CD4-positive, alpha-beta T cell treated with Interleukin-17A for 4 hours (primary cell): Measurements from ENCODE around the gene IFFO2.

Experiments used
- DNase-seq: peaks from one replicate; pipeline ENCODE4 v3.0.0-alpha.2; 2020; ENCODE audit warnings: mixed read lengths

IFFO2 gene

DNA sequence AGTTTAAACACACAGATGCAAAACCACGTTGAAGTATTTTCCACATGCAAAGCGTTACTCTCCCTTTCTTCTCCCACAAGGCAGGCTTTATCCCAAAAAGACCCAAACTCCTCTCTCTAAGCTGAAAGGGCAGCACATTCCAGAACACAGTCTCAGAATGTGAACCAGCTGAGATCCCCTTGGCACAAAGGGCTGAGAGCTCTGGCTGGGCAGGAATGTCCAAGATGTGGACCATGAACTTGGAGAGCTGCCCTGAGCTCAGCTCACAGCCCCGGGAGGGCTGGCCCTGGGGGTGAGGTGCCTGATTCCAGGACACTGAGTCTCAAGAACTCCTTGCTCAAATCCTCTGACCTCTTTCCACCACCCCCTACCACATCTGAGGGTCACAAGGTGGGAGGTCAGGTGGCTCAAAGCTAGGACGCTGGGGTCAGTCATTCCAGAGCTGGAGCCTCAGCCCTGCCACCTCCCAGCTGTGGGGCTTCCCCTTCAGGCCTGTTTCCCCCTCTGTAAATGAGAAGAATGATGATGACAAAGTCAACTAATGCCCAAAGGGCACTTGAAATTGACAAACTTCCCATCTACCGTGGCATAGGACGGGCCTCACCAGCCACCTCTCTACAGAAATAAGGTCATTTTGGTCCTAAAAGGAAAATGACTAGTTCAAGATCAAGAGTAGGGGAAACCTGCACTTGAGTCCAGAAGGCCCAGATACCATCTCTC is 65.6 kb downstream of the IFFO2 start:
- no peak for DNase-seq

DNA sequence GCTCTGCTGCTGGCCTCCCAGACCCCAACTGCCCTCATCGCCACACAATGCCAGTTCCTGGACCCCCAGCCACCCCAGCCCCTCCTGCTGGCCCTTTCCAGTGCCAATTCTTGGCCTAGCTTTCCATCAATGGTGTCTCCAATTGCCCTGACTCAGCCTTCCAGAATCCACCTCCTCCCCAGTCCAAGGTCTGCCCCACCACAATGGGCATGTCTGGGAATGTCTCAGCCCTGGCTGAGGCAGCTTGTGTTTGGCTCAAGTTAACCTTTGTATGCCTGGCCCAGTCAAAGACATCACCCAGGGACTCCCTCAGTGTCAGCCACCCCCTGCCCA is 70.5 kb downstream of the IFFO2 start:
- DNase-seq = no peak

DNA sequence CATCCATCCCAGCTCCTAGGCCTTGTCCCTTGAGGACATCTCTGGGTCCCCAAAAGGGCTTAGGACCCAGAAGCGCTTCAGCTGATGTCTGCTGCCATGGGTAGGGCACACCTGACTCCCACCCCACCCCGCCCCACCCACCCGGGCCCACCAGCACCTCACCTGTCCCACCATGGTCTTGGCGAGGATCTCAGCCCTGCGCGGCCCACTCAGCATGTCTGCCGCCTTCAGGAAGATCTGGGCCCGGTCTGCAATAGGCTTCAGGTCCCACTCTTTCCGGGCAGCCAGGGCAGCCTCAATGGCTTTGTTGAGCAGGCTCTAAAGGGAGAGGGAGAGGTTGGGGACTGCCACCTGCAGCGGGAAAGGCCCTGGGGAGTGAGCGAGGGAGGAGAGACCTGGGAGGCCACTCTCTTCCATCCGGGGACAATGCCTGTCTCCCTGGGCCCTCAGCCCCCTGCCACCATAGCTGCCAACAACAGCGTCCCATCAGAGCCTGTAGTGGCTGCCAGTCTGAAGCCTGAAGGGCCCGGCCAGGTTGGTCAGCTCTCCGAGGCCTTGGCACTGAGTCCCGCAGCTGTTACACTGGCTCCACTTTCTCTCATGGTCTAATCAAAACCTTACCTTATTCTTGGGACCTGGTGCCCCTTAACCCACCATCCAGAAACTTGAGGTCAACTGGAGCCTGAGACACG is 71.0 kb downstream of the IFFO2 start:
- no peak for DNase-seq

DNA sequence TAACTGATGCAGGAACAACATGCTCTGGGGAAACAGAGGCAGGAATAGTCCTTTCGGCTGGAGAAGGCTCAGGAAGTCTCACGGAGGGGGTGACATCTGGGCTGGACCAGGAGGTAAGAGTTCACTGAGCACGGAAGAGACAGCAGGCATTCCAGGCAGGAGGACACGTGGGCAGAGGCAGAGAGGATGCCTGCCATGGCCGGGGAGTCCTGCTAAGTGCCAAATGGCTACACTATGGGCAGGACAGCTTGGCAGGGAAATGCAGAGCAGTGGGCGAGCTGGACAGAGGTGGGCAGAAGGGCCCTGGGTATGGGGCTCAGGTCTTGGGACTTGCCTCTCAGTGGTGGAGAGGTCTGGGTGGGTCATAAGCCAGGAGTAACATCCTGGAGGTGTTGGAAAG is 71.7 kb downstream of the IFFO2 start:
- no peak for DNase-seq

DNA sequence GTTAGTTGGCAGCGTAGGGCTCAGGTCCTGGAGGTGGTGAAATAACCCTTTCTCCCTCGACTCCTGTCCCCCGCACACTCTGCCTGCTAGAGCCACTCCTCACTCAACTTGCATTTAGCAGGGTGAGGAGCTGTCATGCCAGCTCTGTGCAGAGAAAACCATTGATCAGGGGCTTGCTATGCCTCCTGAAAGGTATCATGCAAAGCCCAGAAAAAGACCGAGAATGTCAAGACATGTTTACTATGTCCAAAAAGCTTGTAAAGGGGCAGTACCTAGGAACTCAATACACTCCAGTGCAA is 72.1 kb downstream of the IFFO2 start:
- no peak for DNase-seq

DNA sequence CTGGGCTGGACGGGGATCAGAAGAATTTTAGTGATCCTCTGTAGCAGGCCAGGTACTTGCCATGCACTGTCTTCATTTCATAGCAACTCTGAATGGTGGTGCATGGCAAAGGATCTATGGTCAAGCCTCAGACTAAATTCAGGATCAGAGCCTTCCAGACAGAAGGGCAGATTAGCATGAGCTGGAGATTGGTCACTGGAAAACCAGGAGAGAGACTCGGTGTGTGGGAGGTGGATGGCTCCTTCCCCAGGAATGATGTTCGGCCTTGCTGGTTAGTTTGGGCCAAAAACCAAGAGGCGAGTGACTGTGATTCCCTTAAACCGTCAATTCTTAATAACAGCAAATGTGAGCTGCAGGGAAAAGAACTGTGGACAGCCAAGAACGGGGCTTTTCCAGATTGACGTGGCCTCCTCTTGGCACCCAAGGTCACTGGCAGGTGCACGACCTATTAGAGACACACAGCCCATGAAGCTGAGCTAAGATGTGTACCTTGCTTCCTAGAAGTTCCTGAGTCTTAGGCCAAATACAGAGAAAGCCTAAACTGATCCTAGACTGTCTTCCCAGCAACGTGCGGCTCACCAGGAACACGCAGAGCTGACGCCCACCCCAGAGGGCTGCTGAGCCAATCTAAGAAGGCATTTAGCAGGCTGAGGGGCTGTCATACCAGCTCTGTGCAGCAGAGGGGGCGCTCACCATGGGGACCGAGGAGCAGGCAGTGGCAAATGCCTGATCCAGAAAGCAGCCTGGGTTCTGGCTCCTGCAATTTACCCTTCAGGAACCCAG is 72.6 kb downstream of the IFFO2 start:
- peak; percentile 81 for DNase-seq

DNA sequence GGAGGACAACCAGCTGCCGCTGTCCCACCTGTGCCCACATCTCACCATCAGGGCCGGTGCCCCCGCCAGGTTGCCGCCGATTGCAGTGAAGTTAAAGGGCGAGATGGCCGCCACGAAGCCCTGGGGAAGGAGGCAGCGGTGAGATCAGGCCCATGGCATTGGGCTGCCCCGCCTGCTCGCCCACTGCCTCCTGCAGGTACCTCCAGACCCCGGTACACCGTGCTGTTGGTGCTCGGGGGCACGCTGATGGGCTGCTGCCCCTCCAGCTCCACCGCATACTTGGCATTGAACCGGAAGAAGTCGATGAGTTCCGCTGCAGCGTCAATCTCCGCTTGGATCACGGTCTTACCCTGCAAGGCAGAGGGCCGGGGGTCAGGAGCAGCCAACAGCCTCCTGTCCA is 73.4 kb downstream of the IFFO2 start:
- DNase-seq = no peak

DNA sequence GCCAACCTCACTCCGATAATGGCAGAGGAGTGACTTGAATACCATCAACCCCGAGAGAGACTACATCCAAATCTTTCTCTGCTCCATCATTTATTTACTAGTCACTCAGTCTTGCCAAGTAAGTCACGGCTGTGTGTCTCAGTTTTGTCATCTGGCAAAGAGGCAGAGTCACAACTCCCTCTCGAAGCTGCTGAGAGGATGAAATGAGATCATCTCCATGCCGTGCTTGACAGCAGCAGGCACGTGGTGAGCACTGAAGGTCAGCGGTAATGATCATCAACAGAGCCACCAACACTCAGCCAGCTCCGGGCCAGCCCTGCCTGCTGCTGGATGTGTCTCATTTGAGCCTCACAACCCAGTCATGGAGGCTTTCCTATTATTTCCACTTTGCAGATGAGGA is 74.0 kb downstream of the IFFO2 start:
- DNase-seq = no peak

DNA sequence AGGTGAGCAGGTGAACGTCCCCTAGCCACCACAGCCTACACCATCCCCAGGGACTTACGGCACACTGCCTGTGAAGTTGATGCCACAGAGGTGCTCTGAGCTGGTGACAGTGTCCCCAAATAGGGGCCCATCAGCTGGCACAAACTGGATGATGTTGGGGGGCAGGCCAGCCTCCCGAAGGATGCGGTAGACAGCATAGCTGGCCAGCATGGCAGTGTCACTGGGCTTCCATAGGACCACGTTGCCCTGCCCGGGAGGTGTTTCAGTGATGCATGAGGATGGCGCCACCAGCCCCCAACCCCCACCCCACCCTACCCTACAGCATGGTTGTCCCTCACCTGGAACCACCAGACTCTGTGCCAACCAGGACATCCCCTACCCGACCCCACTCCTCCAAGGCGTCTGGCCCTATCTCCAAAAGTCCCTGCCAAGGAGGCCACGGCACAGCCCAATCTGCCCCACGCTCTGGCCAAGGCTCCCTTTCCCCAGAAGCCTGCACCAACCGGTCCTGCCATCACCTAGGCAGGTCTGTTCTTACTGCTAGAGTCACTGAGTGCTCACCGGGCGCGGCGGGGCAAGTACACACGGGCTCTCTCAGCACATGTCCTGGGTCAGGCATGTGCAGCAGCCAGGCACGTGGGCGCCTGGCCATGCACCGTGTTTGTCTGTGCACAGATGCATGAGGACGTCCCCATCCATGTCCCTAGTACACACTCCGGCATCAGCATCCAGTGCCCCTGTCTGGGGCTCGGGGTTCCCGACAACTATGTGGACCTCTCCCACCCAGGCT is 74.6 kb downstream of the IFFO2 start:
- DNase-seq = no peak

DNA sequence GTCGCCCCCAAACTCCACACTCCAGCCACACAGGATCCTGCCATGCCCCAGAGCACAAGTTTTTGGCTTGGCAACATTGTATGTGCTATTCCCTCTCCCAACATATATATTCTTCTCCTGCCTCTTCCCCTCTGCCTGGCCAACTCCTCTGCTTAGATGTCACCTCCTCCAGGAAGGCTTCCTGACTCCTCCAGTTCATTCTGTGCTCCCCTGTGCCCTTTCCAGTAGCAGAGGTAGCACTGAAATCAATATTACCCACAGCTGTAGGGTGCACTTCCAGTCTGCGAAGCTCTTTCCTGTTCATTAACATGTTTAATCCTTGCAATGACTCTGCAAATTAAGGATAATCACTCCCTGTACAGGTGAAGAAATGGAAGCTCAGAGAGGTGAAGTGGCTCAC is 75.3 kb downstream of the IFFO2 start:
- no peak for DNase-seq

DNA sequence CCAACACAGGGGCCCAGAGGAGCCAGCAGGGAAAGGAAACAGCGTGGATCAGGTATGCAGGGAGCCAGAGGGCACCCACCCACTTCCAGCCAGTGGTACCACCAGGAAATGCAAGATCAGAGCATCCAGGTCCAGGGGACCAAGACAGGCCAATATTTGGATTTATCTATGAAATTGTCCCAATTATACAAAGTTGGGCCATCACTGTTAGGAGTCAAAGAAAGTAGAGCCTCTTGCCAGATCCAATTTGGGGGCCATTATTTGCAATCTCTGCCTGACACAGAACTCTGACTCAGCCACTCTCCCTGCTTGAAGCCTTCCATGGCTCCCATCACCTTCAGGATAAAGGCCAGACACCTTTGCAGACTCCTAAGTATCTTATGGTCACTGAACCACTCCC is 75.9 kb downstream of the IFFO2 start:
- DNase-seq = no peak

DNA sequence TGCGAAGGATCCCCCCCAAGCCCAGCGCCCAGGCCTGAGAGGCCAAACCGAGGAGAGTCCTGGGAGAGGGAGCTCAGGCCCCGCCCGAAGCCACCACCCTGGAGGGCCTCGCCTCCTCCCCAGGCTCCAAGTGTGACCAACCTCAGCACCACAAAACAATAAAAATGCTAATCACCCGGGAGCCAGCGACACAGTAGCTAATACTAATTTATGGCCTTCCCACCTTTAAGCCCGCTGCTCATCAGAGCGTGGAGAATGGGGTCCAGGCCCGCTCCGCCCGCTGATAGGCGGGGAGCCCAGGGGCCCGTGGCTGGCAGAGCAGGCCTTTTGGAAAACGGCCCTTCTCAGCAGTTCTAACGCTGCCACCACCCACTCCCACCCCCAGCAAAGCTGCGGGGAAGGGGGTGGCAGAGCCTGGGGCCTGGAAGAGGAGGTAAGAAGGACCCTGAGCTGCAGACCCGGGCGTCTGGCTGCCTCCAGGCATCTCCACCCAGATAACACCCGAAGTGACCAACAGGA is 76.6 kb downstream of the IFFO2 start:
- DNase-seq = no peak

DNA sequence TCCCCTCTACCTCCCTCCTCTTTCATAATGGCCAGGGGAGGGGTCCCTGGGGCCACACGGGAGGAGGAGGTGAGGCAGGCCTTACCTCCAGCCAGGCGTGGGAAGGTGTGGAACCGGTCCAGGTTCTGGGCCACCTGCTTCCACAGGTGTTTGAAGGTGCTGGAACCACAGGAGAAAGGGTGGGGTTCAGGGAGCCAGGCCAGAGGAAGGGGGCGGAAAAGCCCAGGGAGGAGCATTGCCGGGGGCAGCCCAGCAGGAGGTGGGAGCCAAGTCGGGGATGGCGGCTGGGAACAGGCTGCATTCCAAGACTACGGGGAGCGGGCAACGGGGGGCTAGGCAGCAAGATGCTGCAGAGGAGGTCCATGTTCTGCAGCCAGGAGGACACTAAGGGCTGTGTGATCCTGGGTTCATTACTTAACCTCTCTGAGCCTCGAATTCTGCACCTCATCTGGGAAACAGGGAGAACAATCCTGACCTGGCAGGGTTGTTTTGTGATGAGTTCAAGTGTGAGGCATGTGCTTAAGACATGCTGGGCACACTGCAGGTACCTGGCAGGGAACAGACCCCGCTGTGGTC is 77.2 kb downstream of the IFFO2 start:
- no peak for DNase-seq

DNA sequence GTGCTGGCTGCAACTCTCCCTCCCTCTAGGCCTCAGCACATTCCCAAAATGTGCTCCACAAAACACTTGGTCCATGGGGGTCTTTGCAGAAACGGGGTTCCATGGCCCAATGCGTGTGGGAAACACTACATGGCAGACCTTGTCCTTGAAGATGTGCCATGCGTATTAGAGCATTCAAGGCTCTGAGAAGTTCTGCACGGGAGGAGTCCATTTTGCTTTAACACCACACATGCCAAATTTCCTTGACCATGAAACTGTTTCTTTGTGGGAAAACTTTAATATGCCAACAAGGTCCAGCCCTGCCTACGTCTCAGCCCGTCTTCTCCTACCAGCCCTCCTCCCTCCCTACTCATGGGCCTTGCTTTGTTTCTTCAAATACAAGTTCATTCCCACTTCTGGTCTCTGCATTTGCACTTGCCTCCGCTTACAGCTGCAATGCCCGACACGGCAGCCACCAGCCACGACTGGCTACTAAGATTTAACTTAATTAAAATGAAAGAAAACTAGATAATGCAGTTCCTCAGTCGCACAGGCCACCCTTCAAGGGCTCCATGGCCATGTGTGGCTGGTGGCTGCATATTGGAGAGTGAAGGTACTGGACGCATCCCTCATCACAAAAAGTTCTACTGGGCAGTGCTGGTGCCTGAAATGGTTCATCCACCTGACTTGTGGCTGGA is 77.8 kb downstream of the IFFO2 start:
- DNase-seq = no peak

DNA sequence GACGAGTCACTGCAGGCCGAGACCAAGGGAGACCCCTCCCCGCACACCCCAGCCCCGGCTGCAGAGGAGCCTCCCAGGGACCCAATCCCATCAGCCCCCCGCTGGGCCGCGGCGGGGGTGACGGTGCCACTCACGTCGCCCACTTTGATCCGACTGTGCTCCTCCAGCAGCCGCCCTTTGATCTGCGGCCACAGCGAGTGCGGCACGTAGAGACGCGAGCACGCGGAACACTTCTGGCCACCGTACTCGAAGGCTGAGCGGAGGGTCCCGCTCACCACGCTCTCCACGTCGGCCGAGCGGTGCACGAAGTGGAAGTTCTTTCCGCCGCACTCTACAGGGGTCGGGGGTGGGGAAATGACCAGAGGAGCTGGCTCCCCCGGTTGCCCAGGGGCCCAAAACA is 79.2 kb downstream of the IFFO2 start:
- DNase-seq = no peak

DNA sequence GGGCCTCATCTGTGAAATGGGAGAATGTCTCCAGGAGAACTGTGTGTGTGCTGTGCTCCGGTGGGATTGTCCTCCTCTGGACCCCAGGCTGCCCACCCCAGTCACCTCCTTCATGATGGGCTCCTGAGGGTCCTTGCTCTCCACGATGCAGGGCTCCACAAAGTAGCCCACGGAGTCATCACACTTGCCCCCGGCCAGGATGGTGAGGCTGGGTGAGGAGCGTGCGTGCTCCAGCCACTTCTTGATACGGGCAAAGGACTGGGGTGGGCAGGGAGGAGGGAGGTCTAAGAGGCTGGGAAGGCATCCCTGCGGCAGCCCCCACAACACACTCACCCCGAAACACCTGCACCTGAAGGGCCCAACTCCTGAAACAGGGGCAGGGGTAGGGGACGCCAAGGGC is 80.3 kb downstream of the IFFO2 start:
- DNase-seq = no peak

DNA sequence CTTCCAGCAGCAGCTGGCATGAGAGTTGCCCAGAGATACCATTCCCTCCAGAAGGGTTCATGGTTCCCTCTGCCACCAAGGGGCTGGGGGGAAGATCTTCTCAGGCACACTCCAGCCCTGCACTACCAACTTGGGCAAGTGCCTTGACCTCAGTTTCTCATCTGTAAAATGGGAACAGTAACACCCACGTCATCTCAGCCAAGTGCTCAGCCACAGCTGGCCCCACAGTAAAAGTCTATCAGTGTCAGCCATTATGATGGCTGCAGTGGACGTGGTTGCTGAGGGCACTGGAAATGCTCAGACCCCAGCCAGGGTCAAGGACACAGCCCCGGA is 80.7 kb downstream of the IFFO2 start:
- no peak for DNase-seq

DNA sequence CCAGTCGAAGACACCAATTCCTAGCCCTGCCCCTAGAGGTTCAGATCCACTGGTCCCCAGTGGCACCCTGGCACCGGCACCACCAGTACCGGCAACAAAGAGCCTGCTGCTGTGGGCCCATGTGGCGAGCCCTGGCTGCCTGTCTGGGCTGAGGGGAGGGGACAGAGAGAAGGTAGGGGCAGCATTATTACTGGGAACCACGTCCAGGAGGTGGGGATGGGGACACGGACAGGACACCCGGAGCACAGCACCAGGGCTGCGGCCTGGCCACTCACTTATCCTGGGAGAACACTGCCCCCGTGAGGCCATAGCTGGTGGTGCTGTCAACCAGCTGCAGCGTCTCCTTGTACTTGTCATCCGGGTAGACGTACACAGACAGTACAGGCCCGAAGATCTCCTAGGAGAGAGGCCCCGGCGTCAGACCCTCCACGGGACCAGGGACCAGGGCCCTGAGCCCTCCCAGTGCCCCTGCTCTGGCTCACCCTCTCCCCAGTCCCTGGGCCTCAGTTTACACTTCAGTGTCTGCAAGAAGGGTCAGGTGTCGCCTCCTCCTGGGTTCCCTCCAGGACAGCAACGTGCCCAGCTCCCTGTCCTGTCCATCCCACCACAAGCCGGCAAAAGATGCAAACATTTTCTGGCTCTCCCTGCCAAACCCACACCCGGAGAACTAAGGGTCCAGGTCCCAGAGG is 81.2 kb downstream of the IFFO2 start:
- peak; percentile 71 for DNase-seq

DNA sequence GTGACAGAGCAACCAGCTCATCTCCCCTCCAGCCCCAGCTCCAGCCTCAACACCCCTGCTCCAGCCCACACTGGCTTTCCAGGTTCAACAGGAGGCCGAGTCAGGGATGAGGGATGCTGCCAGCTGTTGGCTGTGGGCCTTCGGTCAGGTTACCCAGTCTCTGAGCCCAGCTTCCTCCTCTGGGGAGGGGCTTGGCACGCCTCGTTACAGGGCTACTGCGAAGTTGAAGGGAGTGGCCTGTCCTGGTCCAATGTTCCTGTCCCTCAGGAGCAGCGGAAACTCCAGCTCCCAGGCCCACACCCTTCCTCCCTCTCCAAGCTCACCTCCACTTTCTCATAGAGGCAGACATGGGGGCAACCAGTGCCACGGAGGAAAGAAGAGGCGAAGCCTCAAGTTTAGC is 81.9 kb downstream of the IFFO2 start:
- no peak for DNase-seq

DNA sequence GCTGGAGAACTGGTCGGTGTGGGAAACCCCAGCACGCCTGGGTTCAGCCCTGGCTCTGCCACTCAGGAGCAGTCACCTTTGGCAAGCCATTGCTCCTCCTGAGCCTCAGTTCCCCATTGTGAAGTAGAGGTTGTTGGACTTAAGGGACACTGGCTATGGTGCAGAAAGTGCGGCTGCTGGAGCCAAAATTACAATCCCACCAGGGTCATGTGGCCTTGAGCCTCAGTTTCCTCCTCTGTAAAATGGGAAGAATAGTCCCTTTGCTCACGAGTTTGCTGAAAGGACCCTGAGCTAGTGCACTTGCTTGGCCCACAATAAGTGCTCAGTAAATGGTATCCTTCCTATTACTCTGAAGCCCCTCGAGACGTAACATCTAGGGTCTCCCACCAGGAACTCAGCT is 82.4 kb downstream of the IFFO2 start:
- no peak for DNase-seq

DNA sequence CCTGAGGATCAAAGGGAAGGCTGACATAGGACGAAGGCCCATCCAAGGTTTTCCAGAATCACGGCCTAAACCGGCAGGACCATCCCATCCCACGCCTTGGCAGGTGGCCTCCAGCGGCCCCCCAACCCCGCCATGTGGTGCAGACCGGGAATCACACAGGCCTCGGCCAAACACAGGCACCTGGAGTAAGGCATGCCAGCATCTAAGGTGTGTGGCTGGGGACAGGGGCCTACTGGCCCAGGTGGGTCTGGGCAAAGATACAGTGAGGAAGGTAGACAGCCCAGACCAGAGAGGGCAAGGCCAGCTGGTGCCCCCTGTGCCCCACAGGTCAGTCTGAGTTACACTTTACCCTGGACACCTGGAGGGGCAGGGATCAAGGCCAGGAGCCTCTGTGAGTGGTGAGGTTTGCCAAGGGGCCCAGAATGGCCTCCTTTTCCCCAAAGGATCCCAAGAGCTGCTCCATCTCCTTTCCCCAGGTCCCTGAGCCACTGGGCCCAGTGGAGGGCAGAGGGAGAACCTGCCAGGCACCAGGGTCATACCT is 84.3 kb downstream of the IFFO2 start:
- DNase-seq = no peak
